NCI-H1105 (cell line): ENCODE results near the gene CPT1A.

Experiments used
- DNase-seq: peaks from one replicate; lab custom pipeline; 2025; lab: John Stamatoyannopoulos, UW

Gene CPT1A

DNA sequence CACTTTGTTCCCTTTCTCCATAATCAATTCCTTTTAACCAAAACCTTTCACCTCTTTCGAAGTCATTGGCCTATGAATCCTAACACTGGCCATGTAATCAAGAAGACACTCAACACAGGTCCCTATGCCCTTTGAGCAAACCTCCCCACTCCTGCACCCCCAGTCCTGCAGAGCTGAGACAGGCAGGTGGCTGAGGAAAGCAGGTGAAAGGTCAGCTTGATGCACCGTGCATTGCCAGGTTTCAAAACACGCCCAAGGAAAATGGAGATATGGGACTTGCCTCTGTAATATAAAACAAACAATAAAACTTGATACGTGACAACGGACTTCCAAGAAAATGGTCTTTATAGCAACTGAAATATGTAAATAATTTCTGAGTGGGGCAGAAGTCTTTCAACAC, 10.6 kb downstream of the CPT1A start:
- no peak for DNase-seq

DNA sequence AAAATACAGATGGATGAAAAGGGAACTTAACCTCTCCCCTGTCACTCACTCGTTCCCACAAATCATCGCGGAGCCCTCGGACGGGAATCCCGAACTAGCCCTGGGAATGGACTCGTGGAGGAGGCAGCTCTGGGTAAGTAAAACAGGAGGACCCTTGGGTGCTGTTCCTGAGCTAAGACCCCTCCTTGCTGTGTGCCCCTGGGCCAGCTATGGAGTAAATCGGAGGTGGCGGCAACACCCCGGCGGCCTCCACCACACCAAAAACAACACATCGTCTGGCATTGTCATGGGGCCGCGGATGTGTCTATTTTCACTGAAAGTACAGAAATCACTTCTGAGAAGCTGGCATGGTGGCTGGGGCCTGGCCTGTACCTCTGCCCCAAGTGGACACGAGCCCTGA, 12.1 kb downstream of the CPT1A start:
- no peak for DNase-seq

DNA sequence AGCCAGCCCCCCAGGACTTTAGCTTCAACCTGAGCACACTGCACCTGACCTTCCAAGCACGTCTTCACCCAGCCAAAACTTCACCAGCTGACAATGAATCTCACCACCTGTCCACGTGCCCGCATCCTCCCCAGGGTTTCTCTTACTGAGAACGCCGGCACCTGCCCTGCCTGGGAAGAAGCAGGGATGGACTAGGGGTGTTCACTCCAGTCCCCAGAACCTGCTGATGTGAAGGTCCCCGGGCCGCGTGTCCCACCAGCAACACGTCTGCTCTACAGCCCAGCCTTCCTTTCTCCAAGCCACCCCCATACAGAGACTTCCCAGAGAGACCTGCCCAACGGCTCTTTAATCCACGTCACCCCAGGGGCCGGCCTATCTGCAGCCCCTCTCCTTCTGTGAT, 12.8 kb downstream of the CPT1A start:
- DNase-seq: no peak

DNA sequence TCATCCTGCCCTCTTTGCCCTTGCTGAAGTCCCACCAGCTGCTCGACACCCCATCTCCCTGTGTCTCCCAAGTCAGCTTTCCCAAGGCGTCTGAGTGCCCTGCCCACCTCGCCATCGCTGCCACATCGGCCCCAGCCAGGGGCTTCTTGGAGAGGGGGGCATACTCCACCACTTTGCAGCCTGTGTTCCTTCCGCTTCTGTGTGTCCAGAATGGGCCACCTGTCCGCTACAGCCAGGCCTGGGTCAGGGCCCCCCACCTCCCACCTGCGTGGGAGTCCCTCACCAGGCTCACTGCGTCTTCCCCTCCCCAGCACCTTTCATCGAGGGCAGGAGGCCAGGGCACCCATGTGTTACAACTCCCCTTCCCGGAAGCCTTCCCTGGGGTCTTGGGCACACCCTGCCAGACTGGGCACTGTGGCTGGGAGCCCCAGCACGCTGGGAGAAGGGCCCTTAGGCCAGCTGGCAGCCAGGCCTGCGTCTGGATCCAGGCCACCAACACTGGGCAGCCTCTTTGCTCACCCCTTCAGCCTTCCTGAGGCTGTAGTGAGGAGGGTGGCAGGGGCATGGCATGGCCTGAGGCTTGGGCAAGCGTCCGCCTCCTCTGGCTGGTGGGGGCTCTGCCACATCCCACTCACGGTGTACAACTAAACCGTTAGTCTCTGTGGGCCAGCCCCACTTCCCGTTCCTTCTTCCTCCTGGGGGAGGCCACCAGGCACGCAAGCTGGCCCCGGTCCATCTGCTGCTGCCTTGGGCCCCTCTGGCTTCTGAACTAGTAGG, 13.4 kb downstream of the CPT1A start:
- no peak for DNase-seq

DNA sequence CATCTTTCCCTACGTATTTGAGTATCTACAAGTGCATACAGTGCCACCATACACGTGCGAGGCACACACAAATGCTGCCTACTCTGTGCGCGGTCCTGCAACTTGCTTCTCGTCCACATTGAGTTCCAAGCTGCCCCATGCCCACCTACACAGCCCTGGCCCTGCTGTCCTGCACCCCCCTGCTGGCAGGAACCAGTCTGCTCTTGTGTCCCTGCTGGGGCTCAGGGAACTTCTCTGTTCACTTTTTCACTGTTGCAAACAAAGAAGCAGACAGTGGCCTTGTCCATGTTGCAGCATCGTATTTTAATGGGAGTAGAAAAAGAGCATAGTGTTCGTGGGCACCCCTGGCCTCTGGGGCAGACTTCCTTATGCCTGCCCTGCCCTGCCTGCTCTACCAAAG, 14.0 kb downstream of the CPT1A start:
- DNase-seq: no peak

DNA sequence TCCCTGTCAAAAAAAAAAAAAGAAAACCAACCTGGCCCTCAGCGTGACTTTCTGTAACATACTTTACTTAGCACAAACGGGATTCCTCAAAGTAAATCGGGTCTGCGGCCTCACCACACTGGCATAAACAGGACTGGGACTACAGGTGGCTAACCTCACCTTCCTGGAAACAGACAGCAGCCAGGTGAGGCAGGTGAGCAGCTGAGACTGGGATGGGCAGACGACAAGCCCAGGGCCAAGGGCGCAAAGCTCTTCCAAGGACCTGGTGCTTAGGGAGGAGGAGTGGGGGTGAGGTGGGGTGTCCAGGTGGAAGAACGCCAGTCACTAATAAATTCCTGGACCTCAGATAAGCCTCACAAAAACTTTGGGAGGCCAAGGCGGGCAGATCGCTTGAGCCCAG, 15.0 kb downstream of the CPT1A start:
- DNase-seq: no peak

DNA sequence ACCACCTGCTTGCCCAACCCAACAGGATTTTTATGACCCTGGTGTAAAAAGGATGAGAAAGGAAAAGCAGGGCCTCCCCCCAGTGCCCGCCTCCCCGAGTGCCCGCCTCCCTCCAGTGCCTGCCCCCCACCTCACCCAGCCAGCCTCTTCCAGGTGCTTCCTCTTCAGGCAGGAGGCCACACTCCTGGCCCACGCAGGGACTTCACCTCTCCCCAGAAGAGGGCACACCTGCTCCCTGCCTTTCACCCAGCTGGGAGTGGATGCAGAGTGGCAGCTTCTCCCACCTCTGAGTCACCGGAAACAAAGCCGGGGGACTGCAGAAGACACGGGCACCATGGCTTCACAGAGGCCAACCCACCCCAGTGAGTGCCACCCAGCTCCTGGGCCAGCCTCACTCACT, 16.1 kb downstream of the CPT1A start:
- no peak for DNase-seq

DNA sequence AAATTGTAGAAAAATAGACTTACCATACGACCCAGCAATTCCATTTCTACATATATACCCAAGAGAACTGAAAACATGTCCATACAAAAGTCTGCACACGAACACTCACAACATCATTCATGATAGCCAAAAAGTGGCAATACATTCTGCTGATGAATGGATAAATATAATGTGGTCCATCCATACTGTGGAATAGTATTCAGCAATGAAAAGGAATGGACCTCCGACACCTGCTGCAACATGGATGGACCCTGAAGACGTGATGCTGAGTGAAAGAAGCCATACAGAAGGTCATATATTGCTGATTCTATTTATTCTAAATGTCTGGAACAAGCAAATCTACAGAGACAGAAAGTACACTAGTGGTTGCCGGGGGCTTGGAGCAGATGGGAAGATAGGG, 19.2 kb downstream of the CPT1A start:
- DNase-seq: no peak

DNA sequence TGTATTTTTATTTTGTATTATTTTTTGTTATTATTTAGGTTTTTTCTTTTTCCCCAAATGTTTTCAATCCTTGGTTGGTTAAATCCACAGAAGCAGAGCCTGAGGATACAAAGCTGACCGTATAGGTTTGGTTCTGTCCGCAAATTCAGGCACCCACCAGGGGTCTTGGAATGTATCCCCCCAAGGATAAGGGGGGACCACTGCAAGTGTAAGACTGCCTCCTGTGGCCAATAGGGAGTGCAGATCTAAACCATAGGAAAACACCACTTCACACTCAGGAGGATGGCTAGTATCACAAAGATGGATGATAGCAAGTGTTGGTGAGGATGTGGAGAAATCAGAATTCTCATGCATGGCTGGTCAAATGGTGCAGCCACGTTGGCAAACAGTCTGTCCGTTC, 20.0 kb downstream of the CPT1A start:
- no peak for DNase-seq

DNA sequence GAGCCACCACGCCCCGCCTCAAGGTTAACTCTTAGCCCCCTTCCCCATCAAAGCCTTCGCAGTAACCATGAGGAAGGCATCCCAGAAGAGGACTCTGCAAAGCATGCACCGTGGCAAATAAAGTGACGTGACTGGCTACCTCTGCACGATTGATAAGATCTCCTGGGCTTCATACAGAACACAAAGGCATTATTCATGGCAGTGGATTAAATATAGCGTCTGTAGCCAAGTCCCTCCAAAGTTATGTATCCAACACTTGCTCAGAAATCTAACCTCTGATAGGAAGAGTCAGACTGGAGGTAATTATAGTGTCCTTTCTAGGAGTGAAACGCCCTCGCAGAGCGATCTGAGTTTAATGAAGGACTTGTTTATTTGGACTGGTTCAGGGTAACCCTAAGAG, 22.4 kb downstream of the CPT1A start:
- DNase-seq: no peak

DNA sequence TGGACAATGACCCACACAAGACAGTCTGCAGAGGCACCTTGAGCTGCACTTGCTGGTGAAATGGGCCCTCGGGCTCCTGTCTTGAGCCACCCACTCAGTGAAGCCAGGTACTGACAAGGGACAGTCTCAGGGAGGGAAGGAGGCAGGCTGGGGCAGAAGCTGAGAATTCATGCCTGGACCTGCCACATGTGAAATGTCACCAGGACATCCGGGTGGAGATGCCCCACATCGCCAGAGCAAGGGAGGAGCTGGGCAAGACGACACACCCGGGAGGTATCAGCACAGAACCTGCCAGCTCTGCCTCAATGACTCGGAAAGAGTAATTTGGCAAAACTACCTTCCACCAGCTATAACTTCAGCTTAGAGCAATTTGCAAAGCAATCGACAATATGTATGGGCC, 23.5 kb downstream of the CPT1A start:
- DNase-seq: no peak

DNA sequence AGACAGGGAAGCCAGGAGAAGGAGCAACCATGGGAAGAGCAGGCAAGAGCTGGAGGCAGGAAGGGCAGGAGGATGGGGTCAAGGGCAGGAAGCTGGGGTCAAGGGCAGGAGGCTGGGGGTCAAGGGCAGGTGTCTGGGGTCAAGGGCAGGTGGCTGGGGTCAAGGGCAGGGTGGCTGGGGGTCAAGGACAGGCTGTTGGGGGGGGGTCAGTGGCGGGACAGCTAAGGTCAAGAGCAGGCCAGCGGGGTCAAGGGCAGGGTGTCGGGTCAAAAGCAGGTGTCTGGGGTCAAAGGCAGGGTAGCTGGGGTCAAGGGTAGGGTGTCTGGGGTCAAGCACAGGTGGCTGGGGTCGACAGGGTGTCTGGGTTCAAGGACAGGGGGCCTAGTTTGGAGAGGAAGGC, 24.2 kb downstream of the CPT1A start:
- no peak for DNase-seq

DNA sequence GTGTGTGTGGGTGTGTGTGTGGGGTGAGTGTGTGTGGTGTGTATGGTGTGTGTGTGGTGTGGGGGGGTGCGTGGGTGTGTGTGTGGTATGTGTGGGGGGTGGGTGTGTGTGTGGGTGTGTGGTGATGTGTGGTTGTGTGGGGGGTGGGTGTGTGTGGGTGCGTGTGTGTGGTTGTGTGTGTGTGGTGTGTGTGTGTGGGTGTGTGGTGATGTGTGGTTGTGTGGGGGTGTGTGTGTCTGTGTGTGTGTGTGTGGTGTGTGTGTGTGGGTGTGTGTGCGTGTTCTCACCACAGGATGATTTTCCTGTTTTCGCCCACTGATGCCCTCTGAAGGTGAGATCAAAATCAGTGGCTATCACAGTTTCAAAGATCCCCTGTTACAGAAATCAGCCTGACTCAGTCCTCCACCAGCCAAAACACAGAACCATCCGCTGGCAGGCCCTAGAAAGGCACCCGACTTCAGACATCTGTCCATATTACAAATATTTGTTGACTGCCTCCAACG, 24.7 kb downstream of the CPT1A start:
- no peak for DNase-seq

DNA sequence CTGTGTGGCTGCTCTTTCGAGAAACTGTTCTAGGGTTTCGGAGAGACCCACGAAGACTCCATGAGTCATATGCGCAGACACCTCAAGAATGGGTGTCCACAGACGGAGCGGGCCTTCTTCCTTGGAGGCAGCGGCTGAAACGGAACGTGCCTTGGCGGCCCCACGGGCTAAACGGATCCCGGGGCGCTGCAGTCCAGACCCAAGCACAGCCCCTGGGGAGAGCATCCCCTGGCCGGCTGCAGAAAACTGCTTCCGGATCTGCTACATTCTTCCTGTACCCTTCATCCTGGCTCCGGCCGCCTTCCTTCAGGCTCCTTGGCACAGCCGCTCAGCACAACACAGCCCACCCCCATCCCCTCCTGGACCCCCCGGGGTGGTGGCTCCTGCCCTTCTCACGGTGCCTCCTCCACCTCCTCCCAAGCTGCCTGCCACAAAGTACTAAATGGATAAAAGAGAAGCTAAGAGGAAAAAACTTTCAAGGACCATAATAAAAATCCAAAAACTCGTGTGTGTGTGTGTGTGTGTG, 25.4 kb downstream of the CPT1A start:
- no peak for DNase-seq

DNA sequence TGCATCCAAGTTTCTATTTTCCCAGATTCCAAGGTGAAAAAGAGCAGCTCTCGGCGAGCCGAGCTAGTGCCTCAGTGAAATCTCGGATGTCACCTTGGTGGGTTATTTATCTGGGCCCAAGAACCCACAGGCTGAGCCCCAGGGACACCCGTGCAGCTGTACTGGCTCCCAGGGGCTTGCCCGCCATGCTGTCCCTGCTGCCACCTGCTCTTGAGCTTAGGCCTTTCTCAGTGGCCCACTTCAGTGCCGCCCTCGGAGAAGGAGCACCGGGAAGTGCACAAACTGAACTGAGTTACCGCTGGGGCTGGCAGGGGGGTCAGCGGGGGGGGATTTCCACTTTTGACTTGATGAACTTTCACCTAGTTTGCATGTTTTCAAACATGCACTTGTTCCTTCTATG, 27.9 kb downstream of the CPT1A start:
- no peak for DNase-seq

DNA sequence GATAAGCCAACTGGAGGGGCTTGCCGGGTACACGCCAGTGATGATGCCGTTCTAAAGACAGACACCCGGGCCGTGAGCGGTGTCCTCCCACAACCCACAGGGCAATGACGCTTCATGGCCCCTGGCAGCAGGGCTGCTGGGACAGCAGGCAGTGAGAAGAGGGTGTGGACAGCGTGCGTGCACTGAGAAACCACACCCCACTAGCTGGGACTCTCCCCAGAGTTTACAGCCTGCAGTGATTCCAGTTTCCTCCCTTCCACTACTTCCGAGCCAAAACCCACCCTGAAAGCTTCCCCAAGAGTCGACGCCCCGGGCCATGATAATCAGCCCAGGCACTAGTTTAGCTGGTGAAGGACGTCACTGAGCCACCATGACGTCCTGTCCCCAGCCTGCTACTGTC, 29.2 kb downstream of the CPT1A start:
- DNase-seq: no peak

DNA sequence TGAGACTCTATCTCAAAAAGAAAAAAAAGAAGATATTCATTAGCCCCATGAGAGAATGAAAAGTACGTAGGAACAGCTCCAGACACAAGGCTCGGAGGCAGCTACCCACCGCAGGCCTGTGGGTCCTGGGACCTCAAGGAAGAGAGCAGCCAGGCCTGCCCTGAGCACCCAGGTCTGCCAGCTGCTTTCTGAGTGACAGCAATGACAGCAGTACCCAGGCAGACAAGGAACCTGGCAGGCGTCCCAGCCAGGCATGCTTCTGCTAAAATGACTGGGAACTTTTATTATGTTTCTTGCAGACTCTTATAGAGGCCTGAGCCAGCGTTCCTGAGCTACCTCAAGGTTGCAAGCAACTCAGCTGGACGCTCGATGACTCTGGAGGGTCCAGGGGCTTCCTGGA, 31.6 kb downstream of the CPT1A start:
- DNase-seq: no peak

DNA sequence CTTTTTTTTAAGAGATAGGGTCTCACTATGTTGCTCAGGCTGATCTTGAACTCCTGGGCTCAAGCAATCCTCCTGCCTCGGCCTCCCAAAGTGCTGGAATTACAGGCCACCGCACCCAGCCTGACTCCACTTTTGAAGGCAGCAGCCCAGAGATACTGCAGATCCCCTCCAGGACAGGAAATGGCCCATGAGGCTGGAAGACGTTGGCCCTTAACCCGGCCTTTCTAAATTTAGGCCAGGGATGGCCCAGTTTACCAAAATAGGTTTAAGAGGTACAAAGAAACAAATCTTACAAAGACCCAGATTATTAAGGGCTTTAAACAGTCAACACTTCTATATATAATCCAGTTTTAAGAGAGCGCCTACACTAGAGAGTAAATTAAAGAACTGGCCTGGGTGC, 32.2 kb downstream of the CPT1A start:
- no peak for DNase-seq

DNA sequence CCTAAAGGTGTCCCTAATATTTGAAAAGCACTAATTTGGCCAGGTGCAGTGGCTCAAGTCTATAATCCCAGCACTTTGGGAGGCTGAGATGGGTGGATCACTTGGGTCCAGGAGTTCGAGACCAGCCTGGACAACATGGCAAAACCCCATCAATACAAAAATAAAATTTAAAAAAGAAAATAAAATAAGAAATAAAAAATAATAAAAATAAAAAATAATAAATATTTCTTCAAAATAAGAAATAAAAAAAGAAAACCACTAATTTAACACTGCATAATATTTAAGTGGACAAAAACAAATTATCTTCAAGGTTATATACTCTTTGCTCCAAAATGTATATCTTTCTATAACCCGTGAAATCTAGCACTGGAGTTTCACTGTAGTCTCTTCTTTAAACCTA, 32.9 kb downstream of the CPT1A start:
- no peak for DNase-seq

DNA sequence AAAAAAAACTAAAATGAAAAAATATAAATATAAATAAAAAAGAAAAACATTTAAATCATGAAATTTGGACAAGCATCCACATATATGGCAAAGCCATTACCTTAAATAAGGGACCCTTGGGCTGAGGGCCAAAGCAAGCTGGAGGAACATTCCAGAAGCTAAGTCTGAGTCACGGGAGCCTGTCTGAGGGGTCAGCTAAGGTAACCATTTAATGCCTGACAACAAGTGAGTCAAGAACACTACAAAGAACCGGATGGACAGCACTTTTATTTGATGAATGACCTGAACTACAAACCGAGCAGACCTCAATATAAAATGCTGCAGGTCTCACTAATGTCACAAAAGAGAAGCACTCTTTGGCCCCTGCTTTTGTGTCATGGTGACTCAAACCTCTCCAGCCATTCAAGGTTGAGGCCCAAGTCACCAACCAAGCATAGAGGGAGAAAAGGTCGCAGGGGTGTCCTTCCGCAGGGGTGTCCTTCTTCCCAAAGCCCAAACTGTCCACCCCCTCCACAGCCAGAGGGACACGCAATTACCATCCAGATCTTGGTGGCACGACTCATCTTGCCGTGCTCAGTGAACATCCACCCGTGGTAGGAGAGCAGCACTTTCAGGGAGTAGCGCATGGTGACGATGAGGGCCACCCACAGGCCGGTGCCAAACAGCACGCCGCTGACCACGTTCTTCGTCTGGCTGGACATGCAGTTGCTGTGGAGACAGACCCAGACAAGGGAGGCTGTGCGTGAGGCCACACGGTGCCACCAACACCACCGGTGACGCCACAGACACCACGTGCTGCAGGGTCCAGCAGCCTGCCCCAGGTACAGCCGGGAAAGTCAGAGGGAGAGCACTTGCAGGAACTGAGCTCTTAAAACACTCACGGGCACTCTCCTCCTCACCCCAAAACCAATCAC, 34.5 kb downstream of the CPT1A start:
- no peak for DNase-seq

DNA sequence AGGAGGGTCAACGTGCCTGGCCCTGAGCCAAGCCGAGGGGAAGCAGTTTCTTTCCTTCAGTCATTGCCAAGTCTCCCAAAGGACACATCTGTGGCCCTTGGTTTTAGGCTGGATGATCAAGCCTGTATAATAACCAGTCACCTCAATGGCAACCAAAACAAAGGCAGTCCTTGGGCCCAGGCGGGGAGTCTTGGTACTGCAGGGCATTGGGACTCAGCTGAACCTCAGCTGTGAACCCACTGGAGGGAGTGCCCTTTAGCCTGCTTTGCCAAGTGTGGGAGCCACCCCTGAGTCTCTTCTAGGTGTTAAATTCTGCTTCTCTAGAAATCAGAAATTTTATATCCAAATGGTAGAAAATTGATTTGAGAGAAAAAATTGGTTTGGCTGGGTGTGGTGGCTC, 36.9 kb downstream of the CPT1A start:
- DNase-seq: no peak

DNA sequence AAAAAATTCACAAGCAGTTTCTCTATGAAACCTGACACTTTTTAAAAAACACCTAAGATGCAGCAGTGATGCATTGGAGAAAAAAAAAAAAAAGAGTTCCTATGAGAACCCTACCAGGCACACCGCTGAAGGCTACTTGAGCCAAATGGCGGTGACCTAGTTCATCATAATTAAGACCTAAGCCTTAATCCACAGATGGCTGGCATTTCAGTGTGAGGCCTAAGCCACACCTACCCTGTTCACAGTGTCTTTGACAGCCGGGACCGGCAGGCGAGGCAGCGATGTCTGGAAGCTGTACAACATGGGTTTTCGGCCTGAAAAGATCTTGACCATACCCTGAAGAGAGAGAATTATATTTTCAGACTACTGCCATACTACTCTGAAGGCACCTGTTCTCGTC, 38.0 kb downstream of the CPT1A start:
- no peak for DNase-seq

DNA sequence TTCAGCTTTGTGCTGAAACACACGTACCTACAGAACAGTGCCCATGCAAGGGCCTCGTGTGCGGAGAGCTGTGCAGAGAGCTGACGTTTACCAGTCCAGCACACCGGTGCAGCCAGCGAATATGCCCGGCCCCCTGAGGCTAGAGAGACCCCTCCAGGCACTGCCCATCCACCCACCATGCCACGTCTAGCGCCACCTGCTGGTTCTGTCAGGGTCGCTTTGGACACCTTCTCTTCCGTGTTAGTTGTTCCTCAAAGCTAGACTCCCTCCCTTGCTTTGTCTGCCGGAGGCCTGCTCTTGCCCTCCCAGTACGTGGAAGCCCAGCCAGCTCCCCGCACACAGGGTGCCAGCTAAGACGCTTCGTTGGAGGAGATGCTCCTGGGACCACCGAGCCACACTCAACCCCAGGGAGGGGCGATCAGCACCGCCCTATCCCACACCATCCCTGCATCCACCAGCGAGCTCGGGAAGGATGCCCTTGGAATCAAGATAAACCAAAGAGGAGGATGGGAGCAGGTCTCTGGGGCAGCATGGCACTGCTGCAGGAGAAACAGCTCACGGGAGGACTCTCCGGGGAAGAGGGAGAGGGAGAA, 43.4 kb downstream of the CPT1A start:
- no peak for DNase-seq
